Measurements from ENCODE around the gene NUAK2.

Gene NUAK2

GRCh38 chr1:205351984-205352713, 30.6 kb upstream of the NUAK2 start (continued):
- peak; percentile 38; the same call in 1 of the 2 replicates for TF ChIP-seq KLF8 (tag by site-specific recombination; IDR thresholded peaks at IDR 0.05)
- TF ChIP-seq MYNN (tag by site-specific recombination; IDR thresholded peaks at IDR 0.05; ENCODE audit: borderline replicate concordance) = no peak
- peak; percentile 72 for TF ChIP-seq KLF1 (tag by site-specific recombination; IDR thresholded peaks at IDR 0.05)
- TF ChIP-seq IKZF3 (tag by site-specific recombination; IDR thresholded peaks at IDR 0.05) = no peak
- no peak for TF ChIP-seq ZNF324 (tag by site-specific recombination; IDR thresholded peaks at IDR 0.05)
- TF ChIP-seq ZNF610 (tag by site-specific recombination; IDR thresholded peaks at IDR 0.05; ENCODE audit: borderline replicate concordance) = no peak
- no peak for TF ChIP-seq ZNF664 (tag by site-specific recombination; IDR thresholded peaks at IDR 0.05)
- TF ChIP-seq ZEB2 (tag by site-specific recombination; IDR thresholded peaks at IDR 0.05) = 0 out of 2 replicates have a peak, but pooled peaks have one; percentile 35
- no peak for TF ChIP-seq SETDB1 (IDR thresholded peaks at IDR 0.05; ENCODE audit: insufficient read length, low read length)
- no peak for TF ChIP-seq HIC1 (tag by site-specific recombination; IDR thresholded peaks at IDR 0.05)
- 0 out of 2 replicates have a peak, but pooled peaks have one; percentile 23 for TF ChIP-seq ZNF24 (tag by site-specific recombination; IDR thresholded peaks at IDR 0.05)
- TF ChIP-seq WT1 (tag by site-specific recombination; IDR thresholded peaks at IDR 0.05) = peak; percentile 54
- TF ChIP-seq ZNF555 (tag by site-specific recombination; conservative IDR thresholded peaks at IDR 0.05) = no peak
- TF ChIP-seq EGR2 (tag by site-specific recombination; IDR thresholded peaks at IDR 0.05; ENCODE audit: low read depth) = peak; percentile 53; the same call in 1 of the 2 replicates
- TF ChIP-seq ZNF629 (tag by site-specific recombination; IDR thresholded peaks at IDR 0.05) = peak; percentile 34; the same call in 1 of the 2 replicates
- TF ChIP-seq ZNF366 (tag by site-specific recombination; conservative IDR thresholded peaks at IDR 0.05) = peak; percentile 55; the same call in 1 of the 2 replicates
- TF ChIP-seq ZNF140 (tag by site-specific recombination; IDR thresholded peaks at IDR 0.05) = no peak
- 0 out of 2 replicates have a peak, but pooled peaks have one; percentile 21 for TF ChIP-seq PRDM1 (tag by site-specific recombination; IDR thresholded peaks at IDR 0.05)
- peak; percentile 58 for TF ChIP-seq ZSCAN4 (tag by site-specific recombination; IDR thresholded peaks at IDR 0.05)
- TF ChIP-seq TRIM28 (IDR thresholded peaks at IDR 0.05; ENCODE audit: borderline replicate concordance, low read length) = peak; percentile 38; the same call in 1 of the 2 replicates
- peak; percentile 70 for TF ChIP-seq ZNF423 (tag by site-specific recombination; IDR thresholded peaks at IDR 0.05)
- TF ChIP-seq ZNF654 (tag by site-specific recombination; IDR thresholded peaks at IDR 0.05; ENCODE audit: low read depth) = no peak
- peak; percentile 68 for TF ChIP-seq ZNF335 (tag by site-specific recombination; conservative IDR thresholded peaks at IDR 0.05)
- TF ChIP-seq, protein P1, sequence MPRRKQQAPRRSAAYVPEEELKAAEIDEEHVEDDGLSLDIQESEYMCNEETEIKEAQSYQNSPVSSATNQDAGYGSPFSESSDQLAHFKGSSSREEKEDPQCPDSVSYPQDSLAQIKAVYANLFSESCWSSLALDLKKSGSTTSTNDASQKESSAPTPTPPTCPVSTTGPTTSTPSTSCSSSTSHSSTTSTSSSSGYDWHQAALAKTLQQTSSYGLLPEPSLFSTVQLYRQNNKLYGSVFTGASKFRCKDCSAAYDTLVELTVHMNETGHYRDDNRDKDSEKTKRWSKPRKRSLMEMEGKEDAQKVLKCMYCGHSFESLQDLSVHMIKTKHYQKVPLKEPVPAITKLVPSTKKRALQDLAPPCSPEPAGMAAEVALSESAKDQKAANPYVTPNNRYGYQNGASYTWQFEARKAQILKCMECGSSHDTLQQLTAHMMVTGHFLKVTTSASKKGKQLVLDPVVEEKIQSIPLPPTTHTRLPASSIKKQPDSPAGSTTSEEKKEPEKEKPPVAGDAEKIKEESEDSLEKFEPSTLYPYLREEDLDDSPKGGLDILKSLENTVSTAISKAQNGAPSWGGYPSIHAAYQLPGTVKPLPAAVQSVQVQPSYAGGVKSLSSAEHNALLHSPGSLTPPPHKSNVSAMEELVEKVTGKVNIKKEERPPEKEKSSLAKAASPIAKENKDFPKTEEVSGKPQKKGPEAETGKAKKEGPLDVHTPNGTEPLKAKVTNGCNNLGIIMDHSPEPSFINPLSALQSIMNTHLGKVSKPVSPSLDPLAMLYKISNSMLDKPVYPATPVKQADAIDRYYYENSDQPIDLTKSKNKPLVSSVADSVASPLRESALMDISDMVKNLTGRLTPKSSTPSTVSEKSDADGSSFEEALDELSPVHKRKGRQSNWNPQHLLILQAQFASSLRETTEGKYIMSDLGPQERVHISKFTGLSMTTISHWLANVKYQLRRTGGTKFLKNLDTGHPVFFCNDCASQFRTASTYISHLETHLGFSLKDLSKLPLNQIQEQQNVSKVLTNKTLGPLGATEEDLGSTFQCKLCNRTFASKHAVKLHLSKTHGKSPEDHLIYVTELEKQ (tag by site-specific recombination; IDR thresholded peaks at IDR 0.05; ENCODE audit: borderline replicate concordance) = peak; percentile 35; the same call in 1 of the 2 replicates
- TF ChIP-seq ZFP69B (tag by site-specific recombination; IDR thresholded peaks at IDR 0.05) = 0 out of 2 replicates have a peak, but pooled peaks have one; percentile 20
- peak; percentile 74 for TF ChIP-seq CTCF (tag by site-specific recombination; IDR thresholded peaks at IDR 0.05)
- no peak for TF ChIP-seq ZFP41 (tag by site-specific recombination; IDR thresholded peaks at IDR 0.05; ENCODE audit: borderline replicate concordance)
- peak; percentile 44; the same call in 1 of the 2 replicates for TF ChIP-seq PRDM10 (tag by site-specific recombination; IDR thresholded peaks at IDR 0.05)
